ENCODE data around the gene ACSM4.
A peak's percentile ranks its signal among the peaks of the same experiment; 100 is the strongest.

Gene ACSM4

GRCh38 chr12:7293670-7294069, 10.2 kb upstream of the ACSM4 start:
- Histone ChIP-seq H3K4me1 (ENCODE audit: control insufficient read depth, insufficient read depth, low read length) (peaks cover 35% of the 10 kb centered on the region), H3K9me3 (ENCODE audit: control insufficient read depth, insufficient read depth, low read length) (peaks cover 37% of the 10 kb centered on the region), H3K9ac (ENCODE audit: low read depth, low read length) (no peak overlapping the region), H3K4me3 (ENCODE audit: low read depth, low read length) (no peak overlapping the region), H3K36me3 (ENCODE audit: control insufficient read depth, insufficient read depth, low read length) (no peaks in the 10 kb centered on the region), H3K27me3 (ENCODE audit: control insufficient read depth, insufficient read depth, low read length) (no peaks in the 10 kb centered on the region), H3K27ac (ENCODE audit: low read depth, low read length) (no peak overlapping the region)

GRCh38 chr12:7295529-7295928, 8.3 kb upstream of the ACSM4 start:
- Histone ChIP-seq H3K4me1 (ENCODE audit: control insufficient read depth, insufficient read depth, low read length) (peaks cover 35% of the 10 kb centered on the region), H3K9ac (ENCODE audit: low read depth, low read length) (no peak overlapping the region), H3K9me3 (ENCODE audit: control insufficient read depth, insufficient read depth, low read length) (peaks cover 20% of the 10 kb centered on the region), H3K36me3 (ENCODE audit: control insufficient read depth, insufficient read depth, low read length) (no peaks in the 10 kb centered on the region), H3K27ac (ENCODE audit: low read depth, low read length) (peak overlapping the region; percentile 24), H3K27me3 (ENCODE audit: control insufficient read depth, insufficient read depth, low read length) (no peaks in the 10 kb centered on the region), H3K4me3 (ENCODE audit: low read depth, low read length) (no peak overlapping the region)

GRCh38 chr12:7297865-7298264, 6.0 kb upstream of the ACSM4 start:
- H3K9ac ChIP-seq (ENCODE audit: low read depth, low read length), result no peak overlapping the region
- H3K9me3 ChIP-seq (ENCODE audit: control insufficient read depth, insufficient read depth, low read length), result 0 out of 2 replicates have a peak, but pooled peaks cover 2% of the 10 kb centered on the region
- H3K27ac ChIP-seq (ENCODE audit: low read depth, low read length), result no peak overlapping the region

GRCh38 chr12:7302266-7302986, 1.4 kb upstream of the ACSM4 start:
- Histone ChIP-seq H3K9ac (ENCODE audit: low read depth, low read length) (no peak overlapping the region), H3K27me3 (ENCODE audit: control insufficient read depth, insufficient read depth, low read length) (no peaks in the 10 kb centered on the region), H3K4me3 (ENCODE audit: low read depth, low read length) (no peak overlapping the region), H3K27ac (ENCODE audit: low read depth, low read length) (no peak overlapping the region), H3K36me3 (ENCODE audit: control insufficient read depth, insufficient read depth, low read length) (no peaks in the 10 kb centered on the region), H3K9me3 (ENCODE audit: control insufficient read depth, insufficient read depth, low read length) (no peaks in the 10 kb centered on the region), H3K4me1 (ENCODE audit: control insufficient read depth, insufficient read depth, low read length) (peaks cover 13% of the 10 kb centered on the region)

More at GRCh38 chr12:7297865-7298264, 6.0 kb upstream of the ACSM4 start:
- Histone ChIP-seq H3K27me3 (ENCODE audit: control insufficient read depth, insufficient read depth, low read length) (no peaks in the 10 kb centered on the region), H3K4me3 (ENCODE audit: low read depth, low read length) (no peak overlapping the region), H3K4me1 (ENCODE audit: control insufficient read depth, insufficient read depth, low read length) (peaks cover 44% of the 10 kb centered on the region), H3K36me3 (ENCODE audit: control insufficient read depth, insufficient read depth, low read length) (no peaks in the 10 kb centered on the region)

- no peak overlapping the region for H3K9ac ChIP-seq (ENCODE audit: low read depth, low read length)
- no peak overlapping the region for H3K27ac ChIP-seq (ENCODE audit: low read depth, low read length)
- H3K4me1 ChIP-seq (ENCODE audit: control insufficient read depth, insufficient read depth, low read length), result peaks cover 9% of the 10 kb centered on the region
- no peaks in the 10 kb centered on the region for H3K27me3 ChIP-seq (ENCODE audit: control insufficient read depth, insufficient read depth, low read length)
- no peaks in the 10 kb centered on the region for H3K9me3 ChIP-seq (ENCODE audit: control insufficient read depth, insufficient read depth, low read length)
- H3K4me3 ChIP-seq (ENCODE audit: low read depth, low read length), result no peak overlapping the region
- H3K36me3 ChIP-seq (ENCODE audit: control insufficient read depth, insufficient read depth, low read length), result no peaks in the 10 kb centered on the region
These were observed 642 bp upstream of the ACSM4 start for GRCh38 chr12:7303230-7303629.

GRCh38 chr12:7304456-7304855, 584 bp downstream of the ACSM4 start:
- H3K9me3 ChIP-seq (ENCODE audit: control insufficient read depth, insufficient read depth, low read length), result no peaks in the 10 kb centered on the region
- H3K27me3 ChIP-seq (ENCODE audit: control insufficient read depth, insufficient read depth, low read length), result no peaks in the 10 kb centered on the region
- H3K9ac ChIP-seq (ENCODE audit: low read depth, low read length), result no peak overlapping the region
- no peaks in the 10 kb centered on the region for H3K36me3 ChIP-seq (ENCODE audit: control insufficient read depth, insufficient read depth, low read length)
- no peak overlapping the region for H3K27ac ChIP-seq (ENCODE audit: low read depth, low read length)
- peaks cover 9% of the 10 kb centered on the region for H3K4me1 ChIP-seq (ENCODE audit: control insufficient read depth, insufficient read depth, low read length)
- no peak overlapping the region for H3K4me3 ChIP-seq (ENCODE audit: low read depth, low read length)

GRCh38 chr12:7310070-7310469, 6.2 kb downstream of the ACSM4 start:
- Histone ChIP-seq H3K4me1 (ENCODE audit: control insufficient read depth, insufficient read depth, low read length) (no peaks in the 10 kb centered on the region), H3K9me3 (ENCODE audit: control insufficient read depth, insufficient read depth, low read length) (no peaks in the 10 kb centered on the region), H3K36me3 (ENCODE audit: control insufficient read depth, insufficient read depth, low read length) (no peaks in the 10 kb centered on the region)

GRCh38 chr12:7319930-7320329, 16.1 kb downstream of the ACSM4 start:
- Histone ChIP-seq H3K9me3 (ENCODE audit: control insufficient read depth, insufficient read depth, low read length) (no peaks in the 10 kb centered on the region; the same call in 1 of the 2 replicates), H3K27ac (ENCODE audit: low read depth, low read length) (no peak overlapping the region), H3K4me3 (ENCODE audit: low read depth, low read length) (no peak overlapping the region), H3K36me3 (ENCODE audit: control insufficient read depth, insufficient read depth, low read length) (no peaks in the 10 kb centered on the region), H3K27me3 (ENCODE audit: control insufficient read depth, insufficient read depth, low read length) (no peaks in the 10 kb centered on the region), H3K9ac (ENCODE audit: low read depth, low read length) (no peak overlapping the region), H3K4me1 (ENCODE audit: control insufficient read depth, insufficient read depth, low read length) (no peaks in the 10 kb centered on the region)

More at GRCh38 chr12:7310070-7310469, 6.2 kb downstream of the ACSM4 start:
- Histone ChIP-seq H3K27ac (ENCODE audit: low read depth, low read length) (no peak overlapping the region), H3K27me3 (ENCODE audit: control insufficient read depth, insufficient read depth, low read length) (no peaks in the 10 kb centered on the region), H3K9ac (ENCODE audit: low read depth, low read length) (no peak overlapping the region), H3K4me3 (ENCODE audit: low read depth, low read length) (no peak overlapping the region)

- Histone ChIP-seq H3K4me3 (ENCODE audit: low read depth, low read length) (no peak overlapping the region), H3K36me3 (ENCODE audit: control insufficient read depth, insufficient read depth, low read length) (no peaks in the 10 kb centered on the region), H3K9me3 (ENCODE audit: control insufficient read depth, insufficient read depth, low read length) (no peaks in the 10 kb centered on the region; the same call in 1 of the 2 replicates), H3K27me3 (ENCODE audit: control insufficient read depth, insufficient read depth, low read length) (no peaks in the 10 kb centered on the region), H3K9ac (ENCODE audit: low read depth, low read length) (no peak overlapping the region), H3K27ac (ENCODE audit: low read depth, low read length) (no peak overlapping the region), H3K4me1 (ENCODE audit: control insufficient read depth, insufficient read depth, low read length) (no peaks in the 10 kb centered on the region)
These were observed 17.8 kb downstream of the ACSM4 start for GRCh38 chr12:7321624-7322023.

- Histone ChIP-seq H3K4me1 (ENCODE audit: control insufficient read depth, insufficient read depth, low read length) (no peaks in the 10 kb centered on the region), H3K4me3 (ENCODE audit: low read depth, low read length) (no peak overlapping the region), H3K27me3 (ENCODE audit: control insufficient read depth, insufficient read depth, low read length) (no peaks in the 10 kb centered on the region), H3K9ac (ENCODE audit: low read depth, low read length) (no peak overlapping the region), H3K27ac (ENCODE audit: low read depth, low read length) (no peak overlapping the region), H3K9me3 (ENCODE audit: control insufficient read depth, insufficient read depth, low read length) (no peaks in the 10 kb centered on the region; the same call in 1 of the 2 replicates), H3K36me3 (ENCODE audit: control insufficient read depth, insufficient read depth, low read length) (no peaks in the 10 kb centered on the region)
These were observed 18.7 kb downstream of the ACSM4 start for GRCh38 chr12:7322599-7322998.

- H3K4me3 ChIP-seq (ENCODE audit: low read depth, low read length), result no peak overlapping the region
- H3K27ac ChIP-seq (ENCODE audit: low read depth, low read length), result no peak overlapping the region
- H3K27me3 ChIP-seq (ENCODE audit: control insufficient read depth, insufficient read depth, low read length), result no peaks in the 10 kb centered on the region
- no peaks in the 10 kb centered on the region for H3K4me1 ChIP-seq (ENCODE audit: control insufficient read depth, insufficient read depth, low read length)
- H3K9me3 ChIP-seq (ENCODE audit: control insufficient read depth, insufficient read depth, low read length), result peaks cover 4% of the 10 kb centered on the region; the same call in 1 of the 2 replicates
- H3K36me3 ChIP-seq (ENCODE audit: control insufficient read depth, insufficient read depth, low read length), result no peaks in the 10 kb centered on the region
- H3K9ac ChIP-seq (ENCODE audit: low read depth, low read length), result no peak overlapping the region
These were observed 20.3 kb downstream of the ACSM4 start for GRCh38 chr12:7324176-7324575.

Measured in HUES48 (cell line).